DND-41 (cell line): ENCODE results near the gene MCC.

Source experiments
- ATAC-seq: fragments of 200-7000 bp; cut with Tn5 transposase; 3 replicates; pipeline ENCODE4 v1.9.1; 2021; ENCODE audit warnings: low read depth; ENCODE audit not compliant: insufficient read depth
- DNase-seq: peaks from one replicate; pipeline ENCODE4 v3.0.0-alpha.2; 2020
- H2AFZ ChIP-seq: 2 replicates; pipeline ENCODE4 v1.6.0; 2012; ENCODE audit warnings: low read depth, low read length
- H3K27ac ChIP-seq: 2 replicates; pipeline ENCODE4 v1.5.1; 2012; ENCODE audit warnings: low read length, inconsistent platforms
- H3K27me3 ChIP-seq: fragments of 200-600 bp; sonication (generic); 2 replicates; pipeline ENCODE4 v1.6.0; 2012; ENCODE audit warnings: low read length, mild to moderate bottlenecking, inconsistent platforms; ENCODE audit not compliant: insufficient read depth, poor library complexity
- H3K36me3 ChIP-seq: 2 replicates; pipeline ENCODE4 v1.5.1; 2012; ENCODE audit warnings: low read length, inconsistent platforms; ENCODE audit not compliant: insufficient read depth
- H3K4me1 ChIP-seq: 2 replicates; pipeline ENCODE4 v1.5.1; 2012; ENCODE audit warnings: mild to moderate bottlenecking, low read length; ENCODE audit not compliant: insufficient read depth
- H3K4me2 ChIP-seq: 2 replicates; pipeline ENCODE4 v1.6.0; 2012; ENCODE audit warnings: mild to moderate bottlenecking, moderate library complexity, low read length, inconsistent platforms; ENCODE audit not compliant: insufficient read depth
- H3K4me3 ChIP-seq, 2 experiments: fragments of 200-600 bp in 1 of 2; shearing (Covaris generic) in 1 of 2; 2 replicates each; pipeline ENCODE4 v1.5.1; 2012 to 2016; ENCODE audit warnings: inconsistent platforms in 2 of 2, low read length in 2 of 2, mild to moderate bottlenecking in 2 of 2, low read depth in 1 of 2, moderate library complexity in 1 of 2
- H3K79me2 ChIP-seq: 2 replicates; pipeline ENCODE4 v1.6.0; 2012; ENCODE audit warnings: low read length, inconsistent platforms; ENCODE audit not compliant: insufficient read depth
- H3K9ac ChIP-seq: 2 replicates; pipeline ENCODE4 v1.6.0; 2012; ENCODE audit warnings: low read depth, mild to moderate bottlenecking, inconsistent platforms, low read length, moderate library complexity
- H3K9me3 ChIP-seq: 2 replicates; pipeline ENCODE4 v1.5.1; 2012; ENCODE audit warnings: low read length, moderate library complexity, mild to moderate bottlenecking, inconsistent platforms; ENCODE audit not compliant: insufficient read depth, severe bottlenecking
- H4K20me1 ChIP-seq: 2 replicates; pipeline ENCODE4 v1.6.0; 2012; ENCODE audit warnings: low read length; ENCODE audit not compliant: insufficient read depth
- CTCF ChIP-seq: IDR thresholded peaks from 2 replicates; pipeline ENCODE4 v1.5.1; 2012; ENCODE audit warnings: borderline replicate concordance, low read length, moderate library complexity, mild to moderate bottlenecking; ENCODE audit not compliant: poor library complexity, severe bottlenecking; ENCODE audit errors: extremely low read depth
- EZH2 ChIP-seq: IDR thresholded peaks from 3 replicates; pipeline ENCODE4 v1.6.1; 2012; ENCODE audit warnings: borderline replicate concordance, low read depth, mild to moderate bottlenecking, moderate library complexity, low read length, inconsistent platforms; ENCODE audit not compliant: severe bottlenecking

MCC gene

GRCh38 chr5:113189291-113189690 lies 299.0 kb downstream of the MCC start:
- Histone ChIP-seq H3K4me1 (no peaks in the 10 kb centered on the region), H3K79me2 (no peaks in the 10 kb centered on the region), H3K4me2 (no peak overlapping the region), H3K27me3 (no peaks in the 10 kb centered on the region), H4K20me1 (no peaks in the 10 kb centered on the region), H3K36me3 (no peaks in the 10 kb centered on the region), H3K27ac (no peak overlapping the region), H3K4me3 (no peak overlapping the region), H3K9ac (no peak overlapping the region), H2AFZ (no peak overlapping the region), H3K9me3 (no peaks in the 10 kb centered on the region)
- ATAC-seq (no peak), DNase-seq (no peak)
- TF ChIP-seq CTCF: no peak
- no peak for TF ChIP-seq EZH2

- ATAC-seq: no peak
- H3K79me2 ChIP-seq: no peaks in the 10 kb centered on the region
Observed at GRCh38 chr5:113188436-113188835, 299.8 kb downstream of the MCC start.

GRCh38 chr5:113187906-113188305 lies 300.3 kb downstream of the MCC start:
- Histone ChIP-seq H3K9me3 (no peaks in the 10 kb centered on the region), H3K9ac (no peak overlapping the region), H2AFZ (no peak overlapping the region), H4K20me1 (no peaks in the 10 kb centered on the region), H3K79me2 (no peaks in the 10 kb centered on the region), H3K36me3 (no peaks in the 10 kb centered on the region), H3K4me3 (no peak overlapping the region), H3K4me1 (no peaks in the 10 kb centered on the region), H3K27ac (no peak overlapping the region), H3K4me2 (no peak overlapping the region), H3K27me3 (no peaks in the 10 kb centered on the region)
- ATAC-seq: no peak
- DNase-seq: no peak
- TF ChIP-seq EZH2 (no peak), CTCF (no peak)

More at GRCh38 chr5:113188436-113188835, 299.8 kb downstream of the MCC start:
- H3K9me3 ChIP-seq: no peaks in the 10 kb centered on the region
- no peak overlapping the region for H3K4me3 ChIP-seq
- no peak overlapping the region for H3K27ac ChIP-seq
- H2AFZ ChIP-seq: no peak overlapping the region
- no peak overlapping the region for H3K9ac ChIP-seq
- no peaks in the 10 kb centered on the region for H4K20me1 ChIP-seq
- no peak overlapping the region for H3K4me2 ChIP-seq
- no peak for TF ChIP-seq CTCF
- no peaks in the 10 kb centered on the region for H3K27me3 ChIP-seq
- no peaks in the 10 kb centered on the region for H3K4me1 ChIP-seq
- no peak for DNase-seq
- H3K36me3 ChIP-seq: no peaks in the 10 kb centered on the region

GRCh38 chr5:113186061-113186460 lies 302.2 kb downstream of the MCC start:
- H3K9ac ChIP-seq: no peak overlapping the region
- no peaks in the 10 kb centered on the region for H3K79me2 ChIP-seq
- no peak overlapping the region for H3K4me2 ChIP-seq
- H2AFZ ChIP-seq: no peak overlapping the region
- H4K20me1 ChIP-seq: no peaks in the 10 kb centered on the region
- H3K4me3 ChIP-seq: no peak overlapping the region
- no peak for TF ChIP-seq CTCF
- TF ChIP-seq EZH2: no peak
- no peak for DNase-seq
- no peaks in the 10 kb centered on the region for H3K9me3 ChIP-seq
- no peak for ATAC-seq
- H3K27me3 ChIP-seq: no peaks in the 10 kb centered on the region
- H3K4me1 ChIP-seq: peaks cover 16% of the 10 kb centered on the region
- no peaks in the 10 kb centered on the region for H3K36me3 ChIP-seq
- no peak overlapping the region for H3K27ac ChIP-seq
